ENCODE data around the gene STC2.

DNA sequence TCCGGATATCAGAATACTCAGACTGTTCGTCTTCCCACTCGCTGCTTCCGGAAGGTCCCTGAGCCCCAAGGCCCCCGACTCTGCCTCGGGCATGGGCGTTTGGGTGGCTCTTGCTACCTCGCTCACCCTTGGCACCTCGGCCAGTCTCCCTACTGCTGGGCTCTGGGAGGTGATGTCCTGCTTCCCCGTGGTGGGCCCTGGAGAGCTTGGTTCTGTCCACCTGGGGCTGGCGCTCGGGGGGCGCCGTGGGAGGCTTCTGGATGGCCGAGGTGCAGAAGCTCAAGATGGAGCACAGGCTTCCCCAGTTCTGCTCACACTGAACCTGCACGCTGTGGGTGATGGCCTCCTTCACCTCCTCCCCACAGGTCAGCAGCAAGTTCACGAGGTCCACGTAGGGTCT is 10.4 kb downstream of the STC2 start:
- TF ChIP-seq, protein P1, sequence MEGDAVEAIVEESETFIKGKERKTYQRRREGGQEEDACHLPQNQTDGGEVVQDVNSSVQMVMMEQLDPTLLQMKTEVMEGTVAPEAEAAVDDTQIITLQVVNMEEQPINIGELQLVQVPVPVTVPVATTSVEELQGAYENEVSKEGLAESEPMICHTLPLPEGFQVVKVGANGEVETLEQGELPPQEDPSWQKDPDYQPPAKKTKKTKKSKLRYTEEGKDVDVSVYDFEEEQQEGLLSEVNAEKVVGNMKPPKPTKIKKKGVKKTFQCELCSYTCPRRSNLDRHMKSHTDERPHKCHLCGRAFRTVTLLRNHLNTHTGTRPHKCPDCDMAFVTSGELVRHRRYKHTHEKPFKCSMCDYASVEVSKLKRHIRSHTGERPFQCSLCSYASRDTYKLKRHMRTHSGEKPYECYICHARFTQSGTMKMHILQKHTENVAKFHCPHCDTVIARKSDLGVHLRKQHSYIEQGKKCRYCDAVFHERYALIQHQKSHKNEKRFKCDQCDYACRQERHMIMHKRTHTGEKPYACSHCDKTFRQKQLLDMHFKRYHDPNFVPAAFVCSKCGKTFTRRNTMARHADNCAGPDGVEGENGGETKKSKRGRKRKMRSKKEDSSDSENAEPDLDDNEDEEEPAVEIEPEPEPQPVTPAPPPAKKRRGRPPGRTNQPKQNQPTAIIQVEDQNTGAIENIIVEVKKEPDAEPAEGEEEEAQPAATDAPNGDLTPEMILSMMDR (IDR thresholded peaks at IDR 0.05) = no peak
- TF ChIP-seq POLR2A (IDR thresholded peaks at IDR 0.05) = no peak
